D721Med (cell line): ENCODE measurements around the gene POT1.

Source experiments
- DNase-seq: peaks from one replicate; pipeline ENCODE4 v3.0.0; 2011; ENCODE audit warnings: low spot score; ENCODE audit not compliant: insufficient read length
- FAIRE-seq: peaks from 2 replicates; lab custom pipeline; 2011; peaks lifted over from hg19 to GRCh38; lab: Jason Lieb, UNC
- CTCF ChIP-seq: IDR thresholded peaks from 2 replicates; pipeline ENCODE4 v1.5.1; 2012; ENCODE audit warnings: mild to moderate bottlenecking, control low read depth; ENCODE audit not compliant: insufficient read depth; ENCODE audit errors: missing control alignments

The POT1 gene

DNA sequence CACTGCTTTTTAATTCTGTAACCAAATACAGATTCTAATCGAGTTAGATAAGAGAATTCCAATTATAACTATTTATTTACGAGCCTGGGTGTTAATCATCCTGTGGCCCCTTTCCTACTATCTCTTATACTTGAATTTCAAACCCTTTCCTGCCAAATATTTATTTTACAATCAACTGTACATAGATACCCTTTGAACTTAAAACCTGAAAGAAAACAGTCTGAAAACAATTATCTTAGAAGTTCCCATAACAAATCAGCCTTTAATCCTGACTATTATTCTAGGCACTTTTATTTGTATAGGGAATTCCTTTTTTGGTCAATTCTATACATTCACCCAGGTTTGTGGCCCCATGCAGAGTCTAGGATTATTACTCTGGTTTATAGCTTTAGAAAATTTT is 153.5 kb downstream of the POT1 start:
- DNase-seq (no peak), FAIRE-seq (no peak)
- TF ChIP-seq CTCF = no peak

GRCh38 chr7:124775422-124775821 is 154.2 kb downstream of the POT1 start:
- TF ChIP-seq CTCF = no peak
- DNase-seq (no peak), FAIRE-seq (no peak)

DNA sequence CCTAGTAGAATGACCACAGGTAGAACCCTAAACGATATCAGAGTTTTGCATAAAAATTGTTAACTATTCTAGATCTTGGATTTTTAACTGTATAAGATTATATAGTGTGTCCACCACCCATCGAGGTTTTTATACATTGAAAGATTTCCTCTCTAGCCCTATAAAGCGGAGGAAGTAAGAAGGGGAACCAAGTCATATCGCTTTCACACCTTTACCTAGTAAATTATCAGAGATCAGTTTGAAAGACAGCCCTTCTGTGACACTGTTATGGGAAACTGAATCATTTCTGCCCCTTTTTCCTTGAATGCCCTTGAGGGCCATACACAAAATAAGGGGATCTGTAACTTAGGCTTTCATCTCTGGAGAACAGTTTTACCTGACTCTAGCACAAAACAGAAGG is 155.7 kb downstream of the POT1 start:
- no peak for FAIRE-seq
- no peak for TF ChIP-seq CTCF

DNA sequence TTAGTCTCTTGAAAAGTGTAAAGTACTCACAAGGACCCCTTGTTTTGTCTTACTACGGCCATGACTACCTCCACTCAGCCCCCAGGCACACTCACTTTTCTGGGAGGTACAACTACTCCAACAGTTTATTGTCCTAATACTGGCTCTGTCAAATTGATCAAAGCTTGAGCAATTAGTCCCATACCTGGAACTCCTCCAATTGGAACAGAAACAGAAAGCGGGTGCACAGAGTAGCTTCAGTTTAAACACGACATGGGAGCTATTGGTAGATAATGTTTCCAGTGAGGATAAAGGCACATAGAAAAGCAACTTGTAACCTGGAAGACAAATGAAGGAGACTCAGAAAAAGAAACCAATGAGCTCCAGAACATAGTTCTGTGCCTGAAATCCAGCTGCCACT is 156.3 kb downstream of the POT1 start:
- no peak for TF ChIP-seq CTCF
- no peak for FAIRE-seq
- no peak for DNase-seq

More for the DNA sequence above, 155.7 kb downstream of the POT1 start:
- no peak for DNase-seq
